A673 (cell line): Measurements from ENCODE around the gene ADM.

Experiments
- EZH2 ChIP-seq: fragments of 200-600 bp; sonication (generic); IDR thresholded peaks from 2 replicates; pipeline ENCODE4 v1.6.1; 2017; ENCODE audit warnings: borderline replicate concordance, low read depth, mild to moderate bottlenecking, mixed read lengths, antibody characterized with exemption, low read length; ENCODE audit not compliant: poor library complexity, severe bottlenecking
- TF ChIP-seq, protein P1 (sequence below): fragments of 300-800, 200-600 bp; sonication (generic); conservative IDR thresholded peaks from 2 replicates; pipeline ENCODE4 v1.5.1; 2017; ENCODE audit warnings: low read depth, mild to moderate bottlenecking, antibody characterized with exemption, low read length, moderate library complexity, mixed read lengths

GRCh38 chr11:10283991-10284390 lies 20.9 kb upstream of the ADM start:
- TF ChIP-seq, protein P1, sequence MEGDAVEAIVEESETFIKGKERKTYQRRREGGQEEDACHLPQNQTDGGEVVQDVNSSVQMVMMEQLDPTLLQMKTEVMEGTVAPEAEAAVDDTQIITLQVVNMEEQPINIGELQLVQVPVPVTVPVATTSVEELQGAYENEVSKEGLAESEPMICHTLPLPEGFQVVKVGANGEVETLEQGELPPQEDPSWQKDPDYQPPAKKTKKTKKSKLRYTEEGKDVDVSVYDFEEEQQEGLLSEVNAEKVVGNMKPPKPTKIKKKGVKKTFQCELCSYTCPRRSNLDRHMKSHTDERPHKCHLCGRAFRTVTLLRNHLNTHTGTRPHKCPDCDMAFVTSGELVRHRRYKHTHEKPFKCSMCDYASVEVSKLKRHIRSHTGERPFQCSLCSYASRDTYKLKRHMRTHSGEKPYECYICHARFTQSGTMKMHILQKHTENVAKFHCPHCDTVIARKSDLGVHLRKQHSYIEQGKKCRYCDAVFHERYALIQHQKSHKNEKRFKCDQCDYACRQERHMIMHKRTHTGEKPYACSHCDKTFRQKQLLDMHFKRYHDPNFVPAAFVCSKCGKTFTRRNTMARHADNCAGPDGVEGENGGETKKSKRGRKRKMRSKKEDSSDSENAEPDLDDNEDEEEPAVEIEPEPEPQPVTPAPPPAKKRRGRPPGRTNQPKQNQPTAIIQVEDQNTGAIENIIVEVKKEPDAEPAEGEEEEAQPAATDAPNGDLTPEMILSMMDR = no peak
- no peak for TF ChIP-seq EZH2
